Naive thymus-derived CD4-positive, alpha-beta T cell (primary cell): ENCODE measurements around the gene NEDD4. TPM values are rescaled to one million over a fixed set of nuclear protein-coding genes. Genes with fewer than 3 reads are reported as not detected.

Experiments used
- ATAC-seq: fragments of 150-1000 bp; cut with Tn5 transposase; 2 replicates; pipeline ENCODE4 v1.10.0; 2021; ENCODE audit warnings: mild to moderate bottlenecking, moderate library complexity
- CTCF ChIA-PET: fragments of 350-600 bp; sonication (Branson Sonifier 250); formaldehyde crosslinking; loops from one replicate; lab custom pipeline; 2021; ENCODE audit warnings: antibody characterized with exemption; lab: Charles Lee
- POLR2A ChIA-PET: fragments of 350-600 bp; sonication (Branson Sonifier 250); formaldehyde crosslinking; loops from one replicate; lab custom pipeline; 2021; ENCODE audit warnings: antibody characterized with exemption, inconsistent platforms; lab: Charles Lee
- DNase-seq, 9 donors: peaks; one replicate each; pipeline versions ENCODE4 v3.0.0 to v3.0.0-alpha.2; 2020 to 2022; ENCODE audit warnings: mixed read lengths in 1 of 9
- H3K27ac ChIP-seq: one replicate; pipeline ENCODE4 v1.7.0; 2013; ENCODE audit warnings: mild to moderate bottlenecking, low read depth, low read length, moderate library complexity
- H3K27me3 ChIP-seq, 2 donors: one replicate each; pipeline ENCODE4 v1.7.0; 2013; ENCODE audit warnings: low read length in 2 of 2, mild to moderate bottlenecking in 2 of 2, moderate library complexity in 2 of 2; ENCODE audit not compliant: control insufficient read depth in 2 of 2, insufficient read depth in 2 of 2
- H3K36me3 ChIP-seq, 3 experiments: 1 replicate in 2 of 3; 2 replicates in 1 of 3; pipeline ENCODE4 v1.7.0; 2013; ENCODE audit warnings: low read length in 3 of 3, mild to moderate bottlenecking in 3 of 3, moderate library complexity in 1 of 3; ENCODE audit not compliant: insufficient read depth in 3 of 3, control insufficient read depth in 2 of 3
- H3K4me1 ChIP-seq, 2 donors: one replicate each; pipeline ENCODE4 v1.7.0; 2013; ENCODE audit warnings: low read length in 2 of 2, mild to moderate bottlenecking in 2 of 2, moderate library complexity in 1 of 2; ENCODE audit not compliant: control insufficient read depth in 2 of 2, insufficient read depth in 2 of 2
- H3K4me3 ChIP-seq: 2 replicates; pipeline ENCODE4 v1.7.0; 2013; ENCODE audit warnings: mild to moderate bottlenecking, low read length
- H3K9me3 ChIP-seq, 3 experiments: 1 replicate in 2 of 3; 2 replicates in 1 of 3; pipeline ENCODE4 v1.7.0; 2013; ENCODE audit warnings: low read length in 3 of 3; ENCODE audit not compliant: control insufficient read depth in 2 of 3
- H3K27ac Mint-ChIP-seq, 9 donors: one replicate each; pipeline ENCODE4 v1.8.0; 2020 to 2022; ENCODE audit warnings: mixed read lengths in 9 of 9, mild to moderate bottlenecking in 8 of 9, moderate library complexity in 5 of 9, inconsistent platforms in 2 of 9
- H3K27me3 Mint-ChIP-seq, 5 donors: one replicate each; pipeline ENCODE4 v1.8.0; 2021 to 2022; ENCODE audit warnings: mixed read lengths in 5 of 5, mild to moderate bottlenecking in 1 of 5
- H3K36me3 Mint-ChIP-seq, 5 donors: one replicate each; pipeline ENCODE4 v1.8.0; 2020 to 2022; ENCODE audit warnings: mixed read lengths in 5 of 5, mild to moderate bottlenecking in 3 of 5, inconsistent platforms in 1 of 5
- H3K4me1 Mint-ChIP-seq, 7 donors: one replicate each; pipeline ENCODE4 v1.8.0; 2020 to 2022; ENCODE audit warnings: mixed read lengths in 7 of 7, mild to moderate bottlenecking in 3 of 7, inconsistent platforms in 1 of 7
- H3K4me3 Mint-ChIP-seq, 10 donors: one replicate each; pipeline ENCODE4 v1.8.0; 2020 to 2022; ENCODE audit warnings: mild to moderate bottlenecking in 10 of 10, mixed read lengths in 10 of 10, moderate library complexity in 6 of 10, inconsistent platforms in 2 of 10
- H3K9me3 Mint-ChIP-seq, 11 donors: one replicate each; pipeline ENCODE4 v1.8.0; 2020 to 2022; ENCODE audit warnings: mixed read lengths in 11 of 11, mild to moderate bottlenecking in 4 of 11, inconsistent platforms in 1 of 11, moderate library complexity in 1 of 11
- intact Hi-C, 2 donors: fragments of 100-400 bp; cut with micrococcal nuclease; formaldehyde crosslinking; loops; one replicate each; pipeline ENCODE4 v1.15.1; 2023
- polyA plus RNA-seq, 2 donors: library from polyadenylated mRNA; unstranded; fragments of 300-500 nt; fragmentation: Illumina TruSeq; gene quantifications; one replicate each; pipeline ENCODE4 v1.2.3, GENCODE V29; 2021
- total RNA-seq, 6 experiments: library from RNA in 5 of 6; stranded (reverse) in 5 of 6; gene quantifications; 1 replicate in 5 of 6; 2 replicates in 1 of 6; pipeline ENCODE4 v1.2.3 and lab custom pipeline; 2021 to 2026

NEDD4 gene
- total and polyA plus RNA-seq, 7 experiments from 2014 or later = 1.1 to 15.1 (median 4.3) TPM

DNA sequence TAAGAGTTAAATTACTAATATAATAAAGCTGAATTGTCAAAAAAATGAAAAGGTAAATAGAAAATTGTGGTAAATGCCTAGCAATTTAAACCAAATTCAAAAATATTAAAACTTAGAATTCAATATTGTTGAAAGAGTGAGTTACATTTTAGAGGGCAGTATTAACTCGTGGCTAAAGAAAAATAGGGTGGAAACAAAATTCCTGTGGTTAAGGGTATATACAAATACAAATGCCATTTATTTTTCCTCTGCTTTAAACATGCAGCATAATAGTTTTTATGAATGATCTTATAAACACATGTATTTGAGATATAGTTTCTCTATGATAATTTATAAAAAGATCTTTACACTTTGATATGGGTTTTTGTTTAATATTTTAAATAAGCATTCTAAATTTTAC is 79.0 kb downstream of the NEDD4 start:
- Histone ChIP-seq H3K4me1 (no peaks in the 10 kb centered on the region), H3K27ac (no peak overlapping the region), H3K9me3 (no peaks in the 10 kb centered on the region), H3K36me3 (no peaks in the 10 kb centered on the region), H3K27me3 (no peaks in the 10 kb centered on the region), H3K4me3 (no peak overlapping the region)
- ChIA-PET POLR2A (no interaction called here), CTCF (no interaction called here)
- Mint-ChIP-seq H3K36me3 (no peaks in the 10 kb centered on the region), H3K27ac (no peak overlapping the region), H3K9me3 (no peaks in the 10 kb centered on the region), H3K4me3 (no peak overlapping the region), H3K4me1 (no peaks in the 10 kb centered on the region), H3K27me3 (no peaks in the 10 kb centered on the region)
- ATAC-seq = no peak
- intact Hi-C loops = no loop called here
- DNase-seq = no peak

DNA sequence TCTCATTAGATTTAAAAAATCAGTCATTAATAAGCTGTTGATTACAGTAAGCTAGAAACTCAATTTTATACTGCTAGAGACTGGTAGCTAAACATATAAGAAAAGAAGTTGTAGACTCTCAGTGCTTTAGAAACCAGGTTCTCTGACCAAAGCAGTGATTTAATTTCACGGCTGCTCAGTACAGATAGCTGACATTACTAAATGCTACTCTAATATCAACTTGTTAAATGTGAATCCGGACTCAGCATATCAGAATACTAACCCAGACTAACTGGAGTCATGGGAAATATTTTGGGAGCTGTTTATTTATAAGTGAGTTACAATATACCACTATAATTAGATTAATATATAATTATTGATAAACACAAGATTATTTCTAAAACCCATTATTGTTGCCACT is 80.4 kb downstream of the NEDD4 start:
- Histone ChIP-seq H3K27ac (no peak overlapping the region), H3K9me3 (no peaks in the 10 kb centered on the region), H3K36me3 (no peaks in the 10 kb centered on the region), H3K4me3 (no peak overlapping the region), H3K27me3 (no peaks in the 10 kb centered on the region), H3K4me1 (no peaks in the 10 kb centered on the region)
- Mint-ChIP-seq H3K4me3 (no peak overlapping the region), H3K27me3 (no peaks in the 10 kb centered on the region), H3K4me1 (no peaks in the 10 kb centered on the region), H3K36me3 (no peaks in the 10 kb centered on the region), H3K27ac (no peak overlapping the region), H3K9me3 (no peaks in the 10 kb centered on the region)
- intact Hi-C loops = no loop called here
- CTCF ChIA-PET = interaction anchor here (0.6 kb wide), 1 partner anchor 270 kb away, joined by 4 read pairs; no protein-coding TSS in a partner anchor
- ATAC-seq (no peak), DNase-seq (no peak)
- POLR2A ChIA-PET = no interaction called here

- Histone ChIP-seq H3K4me1 (no peaks in the 10 kb centered on the region), H3K4me3 (no peak overlapping the region), H3K9me3 (no peaks in the 10 kb centered on the region), H3K27ac (no peak overlapping the region), H3K36me3 (no peaks in the 10 kb centered on the region), H3K27me3 (no peaks in the 10 kb centered on the region)
- no peak for ATAC-seq
- CTCF ChIA-PET = no interaction called here
- POLR2A ChIA-PET = no interaction called here
- H3K9me3 Mint-ChIP-seq = peaks cover 0 to 3% (median 0%) of the 10 kb centered on the region in 11 donors
- H3K27me3 Mint-ChIP-seq = no peaks in the 10 kb centered on the region
- H3K27ac Mint-ChIP-seq = no peak overlapping the region
- no peaks in the 10 kb centered on the region for H3K36me3 Mint-ChIP-seq
- peaks cover 0 to 2% (median 0%) of the 10 kb centered on the region in 7 donors for H3K4me1 Mint-ChIP-seq
- no peak for DNase-seq
- H3K4me3 Mint-ChIP-seq = no peak overlapping the region
- intact Hi-C loops = no loop called here
These were observed 84.2 kb downstream of the NEDD4 start for GRCh38 chr15:55909036-55909811.

- Histone ChIP-seq H3K27me3 (no peaks in the 10 kb centered on the region), H3K4me1 (no peaks in the 10 kb centered on the region), H3K36me3 (no peaks in the 10 kb centered on the region), H3K9me3 (no peaks in the 10 kb centered on the region), H3K27ac (no peak overlapping the region), H3K4me3 (no peak overlapping the region)
- no peak for ATAC-seq
- POLR2A ChIA-PET = no interaction called here
- Mint-ChIP-seq H3K36me3 (no peaks in the 10 kb centered on the region), H3K4me1 (peaks cover 0 to 2% (median 0%) of the 10 kb centered on the region in 7 donors), H3K4me3 (no peak overlapping the region), H3K27ac (no peak overlapping the region), H3K9me3 (peaks cover 0 to 3% (median 0%) of the 10 kb centered on the region in 11 donors), H3K27me3 (no peaks in the 10 kb centered on the region)
- intact Hi-C loops = no loop called here
- CTCF ChIA-PET = interaction anchor here (0.6 kb wide), 1 partner anchor 145 kb away, joined by 3 read pairs; no protein-coding TSS in a partner anchor
- no peak for DNase-seq
These were observed 85.6 kb downstream of the NEDD4 start for GRCh38 chr15:55907797-55908196.

DNA sequence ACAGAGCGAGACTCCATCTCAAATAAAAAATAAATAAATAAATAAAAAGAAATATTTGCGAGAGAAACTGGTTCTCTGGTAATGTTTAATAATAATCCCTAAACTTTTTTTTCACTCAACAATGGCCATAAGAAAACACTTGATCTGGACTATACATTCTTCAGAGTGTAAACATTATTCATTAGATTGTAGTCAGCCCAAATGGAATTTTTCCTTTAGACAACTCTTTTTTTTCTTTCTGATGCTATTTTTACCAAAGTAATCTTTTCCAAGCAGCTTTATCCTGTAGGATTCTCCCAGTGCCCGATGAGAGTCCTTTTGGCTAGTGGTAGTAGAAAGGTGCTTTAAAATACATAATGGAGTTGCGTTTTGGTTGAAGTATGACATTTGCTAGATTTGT is 90.4 kb downstream of the NEDD4 start:
- intact Hi-C loops = no loop called here
- ChIA-PET CTCF (no interaction called here), POLR2A (no interaction called here)
- no peaks in the 10 kb centered on the region for H3K36me3 Mint-ChIP-seq
- Histone ChIP-seq H3K4me1 (no peaks in the 10 kb centered on the region), H3K9me3 (no peaks in the 10 kb centered on the region), H3K36me3 (no peaks in the 10 kb centered on the region), H3K27ac (no peak overlapping the region), H3K27me3 (no peaks in the 10 kb centered on the region), H3K4me3 (no peak overlapping the region)
- H3K27me3 Mint-ChIP-seq = no peaks in the 10 kb centered on the region
- no peak overlapping the region for H3K27ac Mint-ChIP-seq
- H3K4me1 Mint-ChIP-seq = peaks cover 0 to 2% (median 0%) of the 10 kb centered on the region in 7 donors
- no peak overlapping the region for H3K4me3 Mint-ChIP-seq
- ATAC-seq = no peak
- DNase-seq = no peak
- H3K9me3 Mint-ChIP-seq = peaks cover 0 to 3% (median 0%) of the 10 kb centered on the region in 11 donors

DNA sequence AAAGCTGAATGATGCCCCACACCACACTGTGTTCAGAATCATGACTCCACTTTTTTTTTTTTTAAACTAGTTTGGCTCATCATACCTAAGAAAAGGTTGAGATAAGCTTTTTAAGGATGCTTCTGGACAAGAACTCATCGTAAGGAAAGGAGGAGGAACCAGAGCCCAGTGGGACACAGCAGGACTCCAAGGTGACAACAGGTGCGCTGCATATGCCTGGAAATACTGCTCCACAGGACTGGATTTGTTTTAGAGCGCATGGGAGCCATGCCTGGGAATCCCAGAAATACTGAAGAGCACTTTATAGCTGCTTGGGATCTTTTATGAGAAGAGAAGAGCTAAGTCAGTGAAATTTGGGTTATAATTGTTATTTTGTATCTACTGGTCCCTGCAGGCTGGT is 93.4 kb downstream of the NEDD4 start:
- H3K27me3 Mint-ChIP-seq = no peaks in the 10 kb centered on the region
- H3K4me3 Mint-ChIP-seq = no peak overlapping the region
- POLR2A ChIA-PET = no interaction called here
- no peaks in the 10 kb centered on the region for H3K9me3 ChIP-seq
- DNase-seq = no peak
- CTCF ChIA-PET = interaction anchor here (1.2 kb wide), 1 partner anchor 18 kb away, joined by 6 read pairs; no protein-coding TSS in a partner anchor
- H3K4me1 Mint-ChIP-seq = peaks cover 2 to 10% (median 8%) of the 10 kb centered on the region in 7 donors
- H3K27ac Mint-ChIP-seq = no peak overlapping the region
- ATAC-seq = no peak
- no peaks in the 10 kb centered on the region for H3K36me3 Mint-ChIP-seq
- no peak overlapping the region for H3K4me3 ChIP-seq
- H3K4me1 ChIP-seq = no peaks in the 10 kb centered on the region
- intact Hi-C loops = no loop called here
- H3K9me3 Mint-ChIP-seq = no peaks in the 10 kb centered on the region
- H3K27me3 ChIP-seq = no peaks in the 10 kb centered on the region
- H3K36me3 ChIP-seq = no peaks in the 10 kb centered on the region
- H3K27ac ChIP-seq = no peak overlapping the region

- H3K27ac Mint-ChIP-seq = no peak overlapping the region
- Histone ChIP-seq H3K36me3 (no peaks in the 10 kb centered on the region), H3K27me3 (no peaks in the 10 kb centered on the region), H3K4me1 (no peaks in the 10 kb centered on the region), H3K9me3 (no peaks in the 10 kb centered on the region), H3K27ac (no peak overlapping the region), H3K4me3 (no peak overlapping the region)
- no peaks in the 10 kb centered on the region for H3K27me3 Mint-ChIP-seq
- intact Hi-C loops = loop anchor here in 1 of 2 donors (5.0 kb wide), 2 partner anchors 153 to 252 kb away; no protein-coding TSS in a partner anchor
- H3K4me3 Mint-ChIP-seq = no peak overlapping the region
- peaks cover 3 to 12% (median 9%) of the 10 kb centered on the region in 7 donors for H3K4me1 Mint-ChIP-seq
- H3K36me3 Mint-ChIP-seq = no peaks in the 10 kb centered on the region
- H3K9me3 Mint-ChIP-seq = no peaks in the 10 kb centered on the region
- ATAC-seq (no peak), DNase-seq (no peak)
- ChIA-PET POLR2A (no interaction called here), CTCF (interaction anchor here (1.2 kb wide), 1 partner anchor 18 kb away, joined by 6 read pairs; no protein-coding TSS in a partner anchor)
These were observed 93.9 kb downstream of the NEDD4 start for GRCh38 chr15:55899537-55899936.
